Fibroblast of skin of right quadriceps (primary cell): ENCODE results near the gene TGFA.

Experiments
- DNase-seq: peaks from one replicate; pipeline ENCODE4 v3.0.0-alpha.2; 2013

The TGFA gene

GRCh38 chr2:70523996-70524965 is 29.3 kb downstream of the TGFA start:
- peak; percentile 74 for DNase-seq

GRCh38 chr2:70523672-70523995 is 30.0 kb downstream of the TGFA start:
- no peak for DNase-seq

GRCh38 chr2:70522627-70523026 is 31.0 kb downstream of the TGFA start:
- DNase-seq, result no peak

GRCh38 chr2:70520825-70521224 is 32.8 kb downstream of the TGFA start:
- no peak for DNase-seq

- DNase-seq, result no peak
Measured at GRCh38 chr2:70519453-70519852, 34.2 kb downstream of the TGFA start.

GRCh38 chr2:70518557-70518956 is 35.1 kb downstream of the TGFA start:
- no peak for DNase-seq

GRCh38 chr2:70517804-70518203 is 35.8 kb downstream of the TGFA start:
- DNase-seq, result no peak

GRCh38 chr2:70516596-70516995 is 37.0 kb downstream of the TGFA start:
- peak; percentile 35 for DNase-seq

GRCh38 chr2:70515938-70516337 is 37.7 kb downstream of the TGFA start:
- no peak for DNase-seq

GRCh38 chr2:70514612-70515055 is 39.0 kb downstream of the TGFA start:
- no peak for DNase-seq

- DNase-seq, result no peak
Measured at GRCh38 chr2:70513738-70514137, 39.9 kb downstream of the TGFA start.

GRCh38 chr2:70511971-70512729 is 41.5 kb downstream of the TGFA start:
- DNase-seq, result no peak

GRCh38 chr2:70510313-70510712 is 43.3 kb downstream of the TGFA start:
- no peak for DNase-seq

GRCh38 chr2:70509565-70509964 is 44.1 kb downstream of the TGFA start:
- no peak for DNase-seq

- DNase-seq, result no peak
Measured at GRCh38 chr2:70508711-70509462, 44.7 kb downstream of the TGFA start.

GRCh38 chr2:70505613-70506391 is 47.8 kb downstream of the TGFA start:
- no peak for DNase-seq

- no peak for DNase-seq
Measured at GRCh38 chr2:70504750-70505149, 48.9 kb downstream of the TGFA start.

GRCh38 chr2:70503896-70504295 is 49.7 kb downstream of the TGFA start:
- DNase-seq, result no peak

- no peak for DNase-seq
Measured at GRCh38 chr2:70501728-70502127, 51.9 kb downstream of the TGFA start.

GRCh38 chr2:70501215-70501614 is 52.4 kb downstream of the TGFA start:
- no peak for DNase-seq

GRCh38 chr2:70499253-70499652 is 54.4 kb downstream of the TGFA start:
- no peak for DNase-seq

GRCh38 chr2:70498528-70498927 is 55.1 kb downstream of the TGFA start:
- DNase-seq, result no peak

GRCh38 chr2:70498054-70498453 is 55.6 kb downstream of the TGFA start:
- no peak for DNase-seq
